Gastroesophageal sphincter (tissue), 4 donors: ENCODE results near the gene YWHAB. TPM values are rescaled to one million over a fixed set of nuclear protein-coding genes. Genes with fewer than 3 reads are reported as not detected.

ENCODE experiments used
- ATAC-seq: fragments of 150-250 bp; one replicate; pipeline ENCODE4 v1.9.1; 2016; ENCODE audit warnings: mild to moderate bottlenecking, moderate library complexity
- H3K27ac ChIP-seq, 4 donors: fragments of 200-600 bp; sonication (generic) in 3 of 4; 1 replicate in 3 of 4; 2 replicates in 1 of 4; pipeline ENCODE4 v1.5.1; 2016 to 2019
- H3K27me3 ChIP-seq: fragments of 200-600 bp; sonication (generic); one replicate; pipeline ENCODE4 v1.5.1; 2019
- H3K36me3 ChIP-seq, 2 donors: fragments of 200-600 bp; sonication (generic); one replicate each; pipeline ENCODE4 v1.5.1; 2019; ENCODE audit warnings: control low read depth in 1 of 2
- H3K4me1 ChIP-seq, 3 donors: fragments of 200-600 bp; sonication (generic); 1 replicate in 2 of 3; 2 replicates in 1 of 3; pipeline ENCODE4 v1.5.1; 2016 to 2019; ENCODE audit warnings: control low read depth in 2 of 3
- H3K4me3 ChIP-seq, 2 donors: fragments of 200-600 bp; sonication (generic); one replicate each; pipeline ENCODE4 v1.5.1; 2019; ENCODE audit warnings: mild to moderate bottlenecking in 1 of 2, moderate library complexity in 1 of 2
- H3K9me3 ChIP-seq, 3 donors: fragments of 200-600 bp; sonication (generic); one replicate each; pipeline ENCODE4 v1.5.1; 2017 to 2019; ENCODE audit warnings: control low read depth in 2 of 3
- CTCF ChIP-seq, 4 experiments: fragments of 200-600 bp in 2 of 4; fragments of 450-650 bp in 2 of 4; sonication (generic) in 1 of 4; IDR thresholded peaks; one replicate each; pipeline ENCODE4 v1.5.1; 2017 to 2019; ENCODE audit warnings: antibody characterized with exemption in 4 of 4, mild to moderate bottlenecking in 2 of 4, moderate library complexity in 2 of 4
- EP300 ChIP-seq: sonication (generic); formaldehyde crosslinking; IDR thresholded peaks from one replicate; pipeline ENCODE4 v1.6.1; 2017; ENCODE audit warnings: antibody characterized with exemption, mild to moderate bottlenecking
- POLR2A ChIP-seq, 2 donors: fragments of 450-650 bp; IDR thresholded peaks; one replicate each; pipeline ENCODE4 v1.6.1; 2017; ENCODE audit warnings: antibody characterized with exemption in 2 of 2, mild to moderate bottlenecking in 2 of 2, moderate library complexity in 1 of 2
- POLR2AphosphoS5 ChIP-seq: sonication (generic); formaldehyde crosslinking; IDR thresholded peaks from one replicate; pipeline ENCODE4 v1.6.1; 2017; ENCODE audit warnings: antibody characterized with exemption
- WGBS, 2 donors: methylation state at CpG; one replicate each; pipeline ENCODE4 v1.1.5; 2018; ENCODE audit warnings: low coverage in 1 of 2; 5-methylcytosine and 5-hydroxymethylcytosine counted together
- total RNA-seq, 4 donors: library from RNA; depleted of rRNA; stranded (reverse); fragments of >200 nt; gene quantifications; one replicate each; pipeline ENCODE4 v1.1.0, GENCODE V29; 2016

Gene YWHAB
- total RNA-seq, 4 donors from 2014 or later = 127 to 143 (median 135) TPM

GRCh38 chr20:44918342-44918741, 32.8 kb downstream of the YWHAB start:
- WGBS, 2 donors = 94 to 100% methylated on average over 3 of the region's 3 CpGs
- no peak for ATAC-seq
- no peaks in the 10 kb centered on the region for H3K4me1 ChIP-seq
- TF ChIP-seq POLR2A (IDR thresholded peaks at IDR 0.05) (no peak), EP300 (no peak), POLR2AphosphoS5 (no peak), CTCF (IDR thresholded peaks at IDR 0.05) (no peak)
- H3K27me3 ChIP-seq = no peaks in the 10 kb centered on the region
- H3K36me3 ChIP-seq = peaks cover 0 to 15% of the 10 kb centered on the region in 2 donors
- no peak overlapping the region for H3K27ac ChIP-seq
- H3K9me3 ChIP-seq = no peaks in the 10 kb centered on the region
- H3K4me3 ChIP-seq = no peak overlapping the region

DNA sequence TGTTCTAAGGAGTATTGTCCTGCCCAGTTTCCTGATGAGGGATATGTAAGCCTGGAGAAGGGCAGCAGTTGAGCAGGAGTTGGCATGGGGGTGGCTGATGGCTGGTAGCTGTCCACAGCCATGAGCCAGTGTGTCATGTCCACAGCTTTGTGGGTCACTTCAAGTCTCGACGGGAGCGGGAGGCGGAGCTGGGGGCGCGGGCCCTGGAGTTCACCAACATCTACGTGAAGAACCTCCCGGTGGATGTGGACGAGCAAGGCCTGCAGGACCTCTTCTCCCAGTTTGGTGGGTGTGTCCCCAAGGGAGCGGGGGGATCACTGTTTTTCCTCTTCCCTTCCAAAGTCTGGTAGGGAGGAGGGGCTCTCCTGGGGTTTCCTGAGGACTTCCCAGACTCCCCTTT, 33.3 kb downstream of the YWHAB start:
- H3K9me3 ChIP-seq = no peaks in the 10 kb centered on the region
- no peak overlapping the region for H3K27ac ChIP-seq
- no peak overlapping the region for H3K4me3 ChIP-seq
- peaks cover 0 to 16% of the 10 kb centered on the region in 2 donors for H3K36me3 ChIP-seq
- TF ChIP-seq POLR2AphosphoS5 (no peak), EP300 (no peak)
- ATAC-seq = no peak
- no peaks in the 10 kb centered on the region for H3K27me3 ChIP-seq
- WGBS, 2 donors = 95% methylated on average over 8 of the region's 10 CpGs; no CpG with 5 or more reads in 1 of the 2 donors
- H3K4me1 ChIP-seq = no peaks in the 10 kb centered on the region

DNA sequence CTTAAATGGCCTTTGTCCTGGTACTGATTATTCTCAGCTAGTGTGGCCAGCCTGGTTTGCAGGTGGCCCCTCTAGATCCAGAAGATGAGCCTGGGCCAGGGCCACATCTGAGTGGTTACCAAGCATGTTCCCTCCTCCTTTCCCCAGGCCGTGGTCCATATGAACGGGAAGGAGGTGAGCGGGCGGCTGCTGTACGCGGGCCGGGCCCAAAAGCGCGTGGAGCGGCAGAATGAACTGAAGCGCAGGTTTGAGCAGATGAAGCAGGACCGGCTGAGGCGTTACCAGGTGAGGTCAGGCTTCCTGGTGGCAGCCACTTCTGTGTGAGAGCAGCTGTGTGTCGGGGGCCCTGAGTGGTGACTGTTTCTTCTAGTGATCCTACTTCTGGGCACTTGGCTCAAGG, 35.9 kb downstream of the YWHAB start:
- ATAC-seq = no peak
- no peaks in the 10 kb centered on the region for H3K9me3 ChIP-seq
- H3K27ac ChIP-seq = no peak overlapping the region
- WGBS, 2 donors = 97% methylated on average over 10 of the region's 14 CpGs; no CpG with 5 or more reads in 1 of the 2 donors
- H3K27me3 ChIP-seq = no peaks in the 10 kb centered on the region
- no peaks in the 10 kb centered on the region for H3K4me1 ChIP-seq
- H3K4me3 ChIP-seq = no peak overlapping the region
- TF ChIP-seq POLR2AphosphoS5 (no peak), POLR2A (IDR thresholded peaks at IDR 0.05) (no peak), CTCF (IDR thresholded peaks at IDR 0.05) (no peak), EP300 (no peak)
- peaks cover 0 to 23% of the 10 kb centered on the region in 2 donors for H3K36me3 ChIP-seq

DNA sequence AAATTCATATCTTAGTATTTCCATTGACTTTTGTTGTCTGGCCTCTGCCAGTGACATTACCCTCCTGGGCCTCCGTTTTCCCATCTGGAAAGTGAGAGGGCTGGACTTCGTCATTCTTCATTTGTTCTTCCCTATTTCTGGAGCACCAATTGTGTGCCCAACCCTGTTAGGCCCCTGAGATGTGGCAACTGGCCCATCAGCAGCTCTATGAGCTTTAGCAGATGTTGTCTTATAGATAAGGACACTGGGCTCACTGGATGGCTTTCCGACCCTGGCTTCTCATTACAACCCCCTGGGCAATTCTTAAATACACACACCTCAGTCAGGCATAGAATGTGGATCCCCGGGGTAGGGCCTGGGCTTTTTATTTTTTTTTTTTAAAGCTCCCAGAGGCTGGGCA, 39.0 kb downstream of the YWHAB start:
- TF ChIP-seq POLR2A (IDR thresholded peaks at IDR 0.05) (no peak), CTCF (IDR thresholded peaks at IDR 0.05) (no peak), EP300 (no peak), POLR2AphosphoS5 (no peak)
- Histone ChIP-seq H3K27ac (no peak overlapping the region), H3K4me1 (no peaks in the 10 kb centered on the region), H3K4me3 (no peak overlapping the region), H3K9me3 (no peaks in the 10 kb centered on the region), H3K27me3 (no peaks in the 10 kb centered on the region), H3K36me3 (peaks cover 0 to 23% of the 10 kb centered on the region in 2 donors)
- 65 to 91% methylated on average over 2 to 4 of the region's 4 CpGs for WGBS, 2 donors
- no peak for ATAC-seq

- no peaks in the 10 kb centered on the region for H3K9me3 ChIP-seq
- H3K4me3 ChIP-seq = no peak overlapping the region
- peaks cover 0 to 27% of the 10 kb centered on the region in 2 donors for H3K36me3 ChIP-seq
- TF ChIP-seq EP300 = no peak
- TF ChIP-seq POLR2AphosphoS5 = no peak
- no peak for TF ChIP-seq CTCF (IDR thresholded peaks at IDR 0.05)
- TF ChIP-seq POLR2A (IDR thresholded peaks at IDR 0.05) = no peak
- H3K27ac ChIP-seq = no peak overlapping the region
- ATAC-seq = no peak
- H3K4me1 ChIP-seq = no peaks in the 10 kb centered on the region
- 63% methylated on average over 3 of the region's 3 CpGs; no CpG with 5 or more reads in 1 of the 2 donors for WGBS, 2 donors
- no peaks in the 10 kb centered on the region for H3K27me3 ChIP-seq
Observed at GRCh38 chr20:44928595-44928994, 43.1 kb downstream of the YWHAB start.
